ENCODE data around the gene ARIH2.
A peak's percentile ranks its signal among the peaks of the same experiment; 100 is the strongest.

The ARIH2 gene

DNA sequence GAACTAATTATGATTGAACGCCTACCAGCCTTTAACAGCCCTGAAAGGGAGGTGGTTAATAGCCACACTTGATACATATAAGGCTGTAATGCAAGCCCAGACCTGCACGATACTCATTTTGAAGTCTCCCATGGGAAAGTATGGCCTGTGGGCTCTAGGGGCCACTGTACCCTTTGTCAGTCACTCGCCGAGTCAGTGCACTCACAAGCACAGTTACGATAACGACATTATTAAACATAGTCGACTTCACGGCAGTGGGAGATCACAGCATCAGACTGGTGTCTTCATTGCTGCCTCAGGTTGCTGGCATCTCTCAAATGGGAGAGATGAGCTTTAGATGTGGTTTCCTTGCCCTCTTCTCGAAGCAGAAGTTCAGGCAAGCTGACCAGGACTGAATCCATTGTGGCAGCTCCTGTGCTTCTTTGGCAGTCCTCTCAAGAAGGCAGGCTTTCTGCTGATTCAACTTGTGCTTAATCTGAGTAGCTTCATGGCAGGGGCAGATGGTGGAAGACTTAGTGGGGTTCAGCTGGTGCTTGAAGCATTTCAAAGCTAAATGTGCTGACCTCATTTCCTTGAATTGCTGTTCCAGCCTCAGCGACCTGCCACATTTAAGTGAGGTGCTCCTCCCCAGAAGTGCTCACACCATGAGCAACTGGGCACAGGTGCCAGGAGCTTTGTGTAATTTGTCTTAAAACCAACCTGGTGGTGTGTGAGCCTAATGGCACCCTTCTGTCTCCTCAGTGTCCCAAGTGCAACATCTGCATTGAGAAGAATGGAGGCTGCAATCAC, 55.6 kb downstream of the ARIH2 start:
- no peak for DNase-seq

DNA sequence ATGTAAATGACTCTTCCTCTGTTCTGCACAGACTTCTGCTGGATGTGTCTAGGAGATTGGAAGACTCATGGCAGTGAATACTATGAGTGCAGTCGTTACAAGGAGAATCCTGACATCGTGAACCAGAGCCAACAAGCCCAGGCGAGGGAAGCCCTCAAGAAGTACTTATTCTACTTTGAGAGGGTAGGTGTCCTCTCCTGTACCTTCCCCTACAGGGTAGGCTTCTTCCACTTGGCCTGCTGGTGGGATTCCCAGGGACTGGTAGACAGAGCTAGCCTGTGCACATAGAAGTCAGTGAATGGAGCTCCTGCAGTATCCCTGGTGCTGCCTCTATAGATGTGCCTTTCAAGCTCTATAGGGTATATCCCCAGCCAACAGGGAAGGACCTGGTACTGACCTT, 60.8 kb downstream of the ARIH2 start:
- no peak for DNase-seq

- DNase-seq, result no peak
Measured at GRCh38 chr3:48980295-48980694, 61.7 kb downstream of the ARIH2 start.

DNA sequence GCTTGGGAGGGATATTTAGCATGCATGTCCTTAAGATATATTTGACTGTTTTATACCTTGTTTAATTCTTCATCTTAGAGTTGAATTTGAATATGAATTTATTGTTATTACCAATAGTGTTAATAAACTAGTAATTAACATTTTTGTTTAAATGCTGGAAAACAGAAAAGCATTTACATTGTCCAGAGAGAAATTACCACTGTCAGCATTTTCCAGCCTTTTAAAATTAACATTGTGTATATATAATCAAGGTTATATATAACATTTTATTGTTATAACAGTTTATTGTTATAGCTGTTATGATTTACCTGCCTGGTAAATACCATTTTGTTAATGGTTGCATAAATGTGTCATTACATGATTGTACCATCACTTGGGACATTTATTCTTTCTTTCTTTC, 63.4 kb downstream of the ARIH2 start:
- no peak for DNase-seq

GRCh38 chr3:48982686-48983085, 64.0 kb downstream of the ARIH2 start:
- no peak for DNase-seq

- no peak for DNase-seq
Measured at GRCh38 chr3:48983096-48983495, 64.5 kb downstream of the ARIH2 start.

- no peak for DNase-seq
Measured at GRCh38 chr3:48984663-48985062, 66.0 kb downstream of the ARIH2 start.

GRCh38 chr3:48985831-48986376, 67.3 kb downstream of the ARIH2 start:
- DNase-seq, result no peak

GRCh38 chr3:48989126-48989795, 70.6 kb downstream of the ARIH2 start:
- no peak for DNase-seq

- peak; percentile 65 for DNase-seq
Measured at GRCh38 chr3:48989796-48990635, 71.4 kb downstream of the ARIH2 start, which contains the start of gene P4HTM. Gene P4HTM (plus strand): TSS chr3:48990241. CDS start chr3:48990257, 16 bp downstream.

DNA sequence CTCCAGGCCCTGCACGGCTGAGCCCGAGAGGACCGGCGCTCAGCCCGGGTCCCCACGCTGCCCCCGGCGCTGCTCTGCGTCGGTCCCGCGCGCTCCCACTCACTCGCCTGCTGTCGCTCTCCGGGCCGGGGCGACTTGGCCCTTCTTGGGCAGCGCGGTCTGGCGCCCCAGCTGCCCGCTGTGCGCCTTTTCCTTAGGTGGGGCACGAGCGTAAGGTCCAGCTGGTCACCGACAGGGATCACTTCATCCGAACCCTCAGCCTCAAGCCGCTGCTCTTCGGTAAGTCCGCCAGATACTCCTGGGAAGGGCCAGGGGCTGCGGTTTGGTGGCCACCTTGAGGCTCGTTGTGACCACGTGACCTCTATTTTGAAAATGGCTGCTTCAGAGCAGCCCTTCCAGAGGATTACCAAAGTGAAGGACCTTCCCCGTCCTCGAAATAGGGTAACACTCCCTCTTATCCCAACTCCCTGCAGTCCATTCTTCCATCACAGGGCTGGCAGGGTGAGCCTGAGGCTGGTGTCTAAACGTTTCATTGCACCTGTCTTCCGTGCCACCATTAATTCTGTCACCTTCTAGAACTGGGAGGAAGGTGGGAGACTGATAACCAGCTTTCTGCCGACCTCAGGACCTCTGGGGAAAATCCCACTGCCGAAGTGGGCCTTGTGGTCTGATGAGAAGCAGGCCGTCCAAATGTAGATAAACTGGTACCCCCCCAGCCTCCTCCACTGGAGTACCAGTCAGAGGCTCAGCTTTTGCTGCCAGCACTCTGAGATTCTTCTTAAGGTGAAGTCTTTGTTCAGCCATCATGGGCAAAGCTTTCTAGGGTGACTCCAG, 72.2 kb downstream of the ARIH2 start:
- DNase-seq, result no peak

- DNase-seq, result no peak
Measured at GRCh38 chr3:48991851-48992545, 73.4 kb downstream of the ARIH2 start.

- DNase-seq, result peak; percentile 7
Measured at GRCh38 chr3:48993834-48994233, 75.2 kb downstream of the ARIH2 start.

GRCh38 chr3:48996640-48997039, 78.0 kb downstream of the ARIH2 start:
- DNase-seq, result no peak

DNA sequence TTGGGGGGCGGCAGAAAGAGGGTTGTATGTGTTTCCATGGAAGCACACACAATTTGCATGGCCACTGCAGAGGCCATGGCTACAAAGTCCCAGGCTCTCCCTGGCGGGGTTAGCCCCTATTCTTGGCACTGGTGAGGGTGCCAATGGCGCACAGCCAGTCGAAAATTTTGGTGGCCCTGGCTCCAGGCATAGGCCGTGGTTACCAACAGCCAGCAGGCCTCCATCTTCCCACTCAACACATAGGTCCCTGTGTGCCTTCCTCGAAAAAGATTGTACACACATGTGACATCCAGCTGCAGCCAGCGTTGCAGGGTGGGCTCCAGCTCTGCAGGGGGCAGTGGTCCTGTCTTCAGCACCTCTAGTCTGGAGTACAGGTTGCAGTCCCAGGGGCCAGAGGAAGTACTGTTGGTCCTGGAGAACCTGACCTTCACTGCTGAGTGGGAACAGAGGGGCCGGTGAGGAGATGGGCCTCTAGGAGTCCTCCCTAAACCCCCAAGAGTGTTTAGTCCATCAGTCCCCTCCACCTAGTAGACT, 78.5 kb downstream of the ARIH2 start:
- DNase-seq, result no peak

GRCh38 chr3:48997714-48998637, 79.3 kb downstream of the ARIH2 start:
- DNase-seq, result no peak

DNA sequence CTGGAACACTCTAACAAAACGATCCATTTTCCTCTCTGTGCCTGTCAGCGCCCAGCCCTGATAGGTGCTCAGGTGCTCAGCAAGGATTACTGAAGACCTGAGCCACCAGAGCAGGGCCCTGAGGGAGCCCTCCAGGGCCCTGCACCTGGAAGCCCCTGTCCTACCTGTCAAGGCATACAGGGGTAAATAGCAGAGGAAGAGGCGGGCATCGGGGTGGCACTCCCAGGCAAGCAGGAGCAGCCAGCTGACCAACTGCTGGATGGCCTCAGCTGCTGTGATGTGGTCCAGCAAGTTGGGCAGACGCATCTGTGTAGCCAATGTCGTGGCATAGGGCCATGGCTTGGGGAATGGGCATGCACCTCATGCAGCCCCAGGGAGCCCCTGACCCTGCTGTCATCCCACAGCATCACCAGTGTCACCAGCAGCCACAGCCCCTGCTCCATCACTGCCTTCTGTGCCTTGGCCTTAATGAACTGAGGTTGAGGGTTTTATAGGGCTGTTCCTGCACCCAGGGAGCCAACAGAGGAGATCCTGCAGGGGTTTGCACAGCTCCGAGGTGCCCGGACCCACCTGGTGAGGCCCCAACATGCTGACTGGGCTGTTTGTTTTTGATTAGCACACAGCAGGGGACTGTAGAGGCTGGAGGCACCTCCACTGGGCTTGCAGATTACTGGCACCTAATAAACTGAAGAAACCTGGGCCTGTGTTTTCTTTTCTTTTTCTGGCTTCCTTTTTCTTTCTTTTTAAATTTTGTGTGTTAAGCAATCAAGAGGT, 80.6 kb downstream of the ARIH2 start:
- DNase-seq, result no peak

- no peak for DNase-seq
Measured at GRCh38 chr3:49001155-49001554, 82.5 kb downstream of the ARIH2 start.

Data from GF-D8 (cell line).